Ascending aorta (tissue), 2 donors: Measurements from ENCODE around the gene SPOPL. TPM values are rescaled to one million over a fixed set of nuclear protein-coding genes. Genes with fewer than 3 reads are reported as not detected.

Experiments used
- DNase-seq, 2 donors: peaks; one replicate each; pipeline ENCODE4 v3.0.0-alpha.2; 2019; ENCODE audit warnings: low spot score in 2 of 2
- H3K27ac ChIP-seq, 2 donors: fragments of 200-600 bp; sonication (generic); one replicate each; pipeline ENCODE4 v1.5.1; 2016 to 2017; ENCODE audit warnings: mild to moderate bottlenecking in 1 of 2
- H3K27me3 ChIP-seq: fragments of 200-600 bp; sonication (generic); one replicate; pipeline ENCODE4 v1.5.1; 2017
- H3K36me3 ChIP-seq, 2 donors: fragments of 200-600 bp; sonication (generic); one replicate each; pipeline ENCODE4 v1.5.1; 2016
- H3K4me1 ChIP-seq, 2 donors: fragments of 200-600 bp; sonication (generic); one replicate each; pipeline ENCODE4 v1.5.1; 2016 to 2017; ENCODE audit warnings: mild to moderate bottlenecking in 1 of 2
- H3K4me3 ChIP-seq, 2 donors: fragments of 200-600 bp; sonication (generic); one replicate each; pipeline ENCODE4 v1.5.1; 2016 to 2017; ENCODE audit warnings: mild to moderate bottlenecking in 1 of 2
- H3K9me3 ChIP-seq, 2 donors: fragments of 200-600 bp; sonication (generic); one replicate each; pipeline ENCODE4 v1.5.1; 2016
- CTCF ChIP-seq, 3 experiments: fragments of 200-600 bp in 2 of 3; fragments of 450-650 bp in 1 of 3; sonication (generic) in 2 of 3; IDR thresholded peaks; one replicate each; pipeline ENCODE4 v1.5.1; 2016 to 2019; ENCODE audit warnings: antibody characterized with exemption in 3 of 3, mild to moderate bottlenecking in 1 of 3, moderate library complexity in 1 of 3
- intact Hi-C: fragments of 100-400 bp; cut with DNase I; formaldehyde crosslinking; loops from one replicate; pipeline ENCODE4 v1.15.1; 2023
- total RNA-seq: library from RNA; depleted of rRNA; stranded (reverse); fragments of >200 nt; gene quantifications from one replicate; pipeline ENCODE4 v1.1.0, GENCODE V29; 2016

Gene SPOPL
- total RNA-seq, 1 donor from 2014 or later: 9.0 TPM

DNA sequence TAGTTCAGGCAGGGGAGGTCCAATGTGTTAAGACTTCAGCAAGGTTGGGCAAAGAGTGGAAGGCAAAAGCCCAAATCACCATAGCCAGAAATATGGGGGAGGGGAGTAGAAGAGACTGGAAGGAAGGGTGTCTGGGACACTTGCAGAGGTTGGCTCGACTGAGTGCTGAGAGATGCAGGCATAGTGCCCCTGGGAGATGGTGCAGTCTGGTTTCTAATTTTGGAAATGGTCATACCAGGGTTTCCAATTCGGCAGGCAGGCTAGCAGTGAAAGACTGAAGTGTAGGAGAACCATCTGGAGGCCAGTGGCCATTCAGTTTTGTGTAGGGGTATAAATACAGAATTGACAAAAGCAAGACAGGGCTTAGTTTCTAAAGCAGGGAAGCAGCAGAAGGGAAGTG lies 6.2 kb upstream of the SPOPL start:
- TF ChIP-seq CTCF (IDR thresholded peaks at IDR 0.05): no peak
- intact Hi-C loops: no loop called here
- peak overlapping the region; percentile 48 to 70 for H3K27ac ChIP-seq

DNA sequence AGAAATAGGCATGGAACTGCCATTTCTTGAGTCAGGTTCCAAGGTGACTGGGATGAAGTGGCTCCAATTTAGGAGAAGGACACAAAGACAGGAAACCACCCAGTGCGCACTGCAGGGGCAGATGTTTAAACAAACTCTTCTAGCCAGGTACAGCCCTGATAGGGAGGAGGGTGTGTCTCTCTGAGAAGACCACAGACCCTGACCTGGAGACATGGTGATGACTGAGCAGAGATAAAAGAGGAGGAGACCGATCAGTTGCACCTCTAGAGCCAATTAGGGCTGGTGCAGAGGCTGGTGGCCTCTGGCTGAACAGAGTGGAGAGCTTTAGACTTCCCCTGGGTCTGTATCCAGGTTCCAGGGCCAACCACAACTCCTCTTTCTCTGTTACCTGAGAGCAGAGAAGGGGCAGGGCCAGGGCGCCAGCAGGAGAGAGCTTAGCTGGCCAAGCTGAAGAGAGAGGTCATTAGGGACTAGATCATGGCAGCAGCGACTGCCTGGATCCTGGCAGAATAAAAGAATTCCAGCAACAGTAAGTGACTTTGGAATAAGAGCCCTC lies 5.4 kb upstream of the SPOPL start:
- DNase-seq: no peak
- peaks cover 0 to 9% of the 10 kb centered on the region in 2 donors for H3K4me1 ChIP-seq
- no peaks in the 10 kb centered on the region for H3K27me3 ChIP-seq
- peak overlapping the region; percentile 48 to 70 for H3K27ac ChIP-seq
- no peaks in the 10 kb centered on the region for H3K9me3 ChIP-seq
- no peak for TF ChIP-seq CTCF (IDR thresholded peaks at IDR 0.05)
- H3K36me3 ChIP-seq: no peaks in the 10 kb centered on the region
- H3K4me3 ChIP-seq: no peak overlapping the region
- intact Hi-C loops: no loop called here

More for the DNA sequence above, 6.2 kb upstream of the SPOPL start:
- no peaks in the 10 kb centered on the region for H3K9me3 ChIP-seq
- peaks cover 0 to 6% of the 10 kb centered on the region in 2 donors for H3K4me1 ChIP-seq
- H3K27me3 ChIP-seq: no peaks in the 10 kb centered on the region
- DNase-seq: no peak
- H3K36me3 ChIP-seq: no peaks in the 10 kb centered on the region
- no peak overlapping the region for H3K4me3 ChIP-seq

- intact Hi-C loops: no loop called here
- Histone ChIP-seq H3K4me3 (no peak overlapping the region), H3K4me1 (peaks cover 0 to 9% of the 10 kb centered on the region in 2 donors), H3K9me3 (no peaks in the 10 kb centered on the region), H3K27me3 (no peaks in the 10 kb centered on the region), H3K36me3 (no peaks in the 10 kb centered on the region), H3K27ac (no peak overlapping the region)
- no peak for TF ChIP-seq CTCF (IDR thresholded peaks at IDR 0.05)
- DNase-seq: no peak
Observed at GRCh38 chr2:138497294-138497693, 4.3 kb upstream of the SPOPL start.

DNA sequence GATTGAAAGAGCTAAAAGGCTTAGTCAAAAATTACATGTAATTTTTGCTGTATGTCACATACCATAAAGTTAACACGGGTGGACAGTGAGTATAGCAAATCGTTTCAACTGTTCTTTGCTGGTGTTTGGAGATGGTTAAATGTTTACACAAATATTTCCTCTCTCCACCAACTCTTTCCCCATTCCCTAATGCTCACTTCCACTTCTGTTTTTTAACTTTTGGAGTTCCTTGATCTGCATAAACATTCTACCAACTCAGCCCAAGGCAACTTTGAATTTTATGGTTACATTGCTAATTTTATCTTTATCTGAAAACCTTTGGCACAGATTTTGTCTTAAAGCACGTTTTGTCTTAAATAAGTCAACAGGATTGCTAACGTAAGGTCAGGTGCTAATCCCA lies 1.9 kb upstream of the SPOPL start:
- intact Hi-C loops: loop anchor here (5.0 to 10.0 kb wide), 3 partner anchors 127 to 537 kb away; partner anchors contain the start of gene HNMT
- Histone ChIP-seq H3K9me3 (no peaks in the 10 kb centered on the region), H3K4me1 (peaks cover 0 to 11% of the 10 kb centered on the region in 2 donors), H3K27me3 (no peaks in the 10 kb centered on the region), H3K27ac (no peak overlapping the region), H3K4me3 (no peak overlapping the region), H3K36me3 (no peaks in the 10 kb centered on the region)
- DNase-seq: no peak
- no peak for TF ChIP-seq CTCF (IDR thresholded peaks at IDR 0.05)

- Histone ChIP-seq H3K27ac (peak overlapping the region; percentile 94 to 96), H3K9me3 (no peaks in the 10 kb centered on the region), H3K27me3 (no peaks in the 10 kb centered on the region), H3K36me3 (no peaks in the 10 kb centered on the region), H3K4me3 (peak overlapping the region; percentile 68 to 90), H3K4me1 (peaks cover 0 to 15% of the 10 kb centered on the region in 2 donors)
- TF ChIP-seq CTCF (IDR thresholded peaks at IDR 0.05): no peak
- intact Hi-C loops: loop anchor here (5.0 to 10.0 kb wide), 3 partner anchors 129 to 539 kb away; partner anchors contain the start of gene HNMT
- DNase-seq: no peak
Observed at GRCh38 chr2:138500592-138501424, 762 bp upstream of the SPOPL start.
